ENCODE results near the gene IMPG2.

GRCh38 chr3:101311676-101312075, 8.7 kb downstream of the IMPG2 start:
- TF ChIP-seq, protein P1, sequence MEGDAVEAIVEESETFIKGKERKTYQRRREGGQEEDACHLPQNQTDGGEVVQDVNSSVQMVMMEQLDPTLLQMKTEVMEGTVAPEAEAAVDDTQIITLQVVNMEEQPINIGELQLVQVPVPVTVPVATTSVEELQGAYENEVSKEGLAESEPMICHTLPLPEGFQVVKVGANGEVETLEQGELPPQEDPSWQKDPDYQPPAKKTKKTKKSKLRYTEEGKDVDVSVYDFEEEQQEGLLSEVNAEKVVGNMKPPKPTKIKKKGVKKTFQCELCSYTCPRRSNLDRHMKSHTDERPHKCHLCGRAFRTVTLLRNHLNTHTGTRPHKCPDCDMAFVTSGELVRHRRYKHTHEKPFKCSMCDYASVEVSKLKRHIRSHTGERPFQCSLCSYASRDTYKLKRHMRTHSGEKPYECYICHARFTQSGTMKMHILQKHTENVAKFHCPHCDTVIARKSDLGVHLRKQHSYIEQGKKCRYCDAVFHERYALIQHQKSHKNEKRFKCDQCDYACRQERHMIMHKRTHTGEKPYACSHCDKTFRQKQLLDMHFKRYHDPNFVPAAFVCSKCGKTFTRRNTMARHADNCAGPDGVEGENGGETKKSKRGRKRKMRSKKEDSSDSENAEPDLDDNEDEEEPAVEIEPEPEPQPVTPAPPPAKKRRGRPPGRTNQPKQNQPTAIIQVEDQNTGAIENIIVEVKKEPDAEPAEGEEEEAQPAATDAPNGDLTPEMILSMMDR (IDR thresholded peaks at IDR 0.05; ENCODE audit: borderline replicate concordance, extremely low read depth, low read length, poor library complexity, severe bottlenecking), result no peak
- no peak for TF ChIP-seq EZH2 (IDR thresholded peaks at IDR 0.05; ENCODE audit: borderline replicate concordance, low read depth, low read length, severe bottlenecking)

Data from DND-41 (cell line).